Measurements from ENCODE around the gene KLF18.

The KLF18 gene

DNA sequence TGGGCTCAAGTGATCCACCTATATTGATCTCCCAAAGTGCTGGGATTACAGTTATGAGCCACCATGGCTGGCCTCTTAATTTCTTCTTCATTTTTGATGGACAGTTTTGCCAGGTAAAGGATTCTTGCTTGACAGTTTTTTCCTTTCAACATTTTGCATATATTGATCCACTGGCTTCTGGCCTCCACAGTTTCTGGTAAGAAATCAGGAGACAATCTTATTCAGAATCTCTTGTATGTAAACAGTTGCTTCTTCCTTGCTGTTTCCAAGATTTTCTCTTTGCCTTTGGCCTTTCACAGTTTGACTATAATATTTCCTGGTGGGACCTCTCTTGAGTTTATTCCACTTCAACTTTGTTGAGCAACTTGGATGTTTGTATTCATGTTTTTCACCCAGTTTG is 20.1 kb upstream of the KLF18 start:
- no peak overlapping the region for H2AK5ac ChIP-seq (ENCODE audit: low read depth, low read length)
- H4K91ac ChIP-seq (ENCODE audit: low read depth, low read length, poor library complexity): no peak overlapping the region
- no peak overlapping the region for H2BK15ac ChIP-seq (ENCODE audit: low read length)
- no peaks in the 10 kb centered on the region for H3K27me3 ChIP-seq (ENCODE audit: control insufficient read depth in 3 of 3, insufficient read depth in 3 of 3, low read depth in 1 of 3, low read length in 3 of 3)
- H3K23ac ChIP-seq (ENCODE audit: low read depth, low read length, poor library complexity): no peak overlapping the region
- no peak for DNase-seq (ENCODE audit: low spot score)
- no peak overlapping the region for H3K27ac ChIP-seq (replicated peaks; ENCODE audit: low read length)
- H3K4me3 ChIP-seq (ENCODE audit: low read length in 2 of 2): no peak overlapping the region
- no peaks in the 10 kb centered on the region for H3K36me3 ChIP-seq (replicated peaks in 1 of 2; ENCODE audit: control insufficient read depth in 2 of 2, insufficient read depth in 2 of 2, low read length in 2 of 2)
- no peak overlapping the region for H3K18ac ChIP-seq (ENCODE audit: low read length)
- no peak overlapping the region for H3K4me2 ChIP-seq (ENCODE audit: insufficient read depth, low read length, poor library complexity, severe bottlenecking)
- H3K9ac ChIP-seq (ENCODE audit: low read depth, low read length, poor library complexity): no peak overlapping the region
- H3K9me3 ChIP-seq (replicated peaks in 1 of 2; ENCODE audit: control insufficient read depth in 2 of 2, insufficient read depth in 1 of 2, low read depth in 1 of 2, low read length in 2 of 2): no peaks in the 10 kb centered on the region
- no peak overlapping the region for H3K4ac ChIP-seq (ENCODE audit: low read length)
- H4K8ac ChIP-seq (ENCODE audit: low read depth, low read length): no peak overlapping the region
- H2AFZ ChIP-seq (ENCODE audit: low read length): no peak overlapping the region
- H2BK12ac ChIP-seq (ENCODE audit: low read length): no peak overlapping the region
- no peaks in the 10 kb centered on the region for H3K79me1 ChIP-seq (ENCODE audit: low read depth, low read length)
- no peak overlapping the region for H3K14ac ChIP-seq (ENCODE audit: low read length)
- no peaks in the 10 kb centered on the region for H3K4me1 ChIP-seq (ENCODE audit: control insufficient read depth in 2 of 2, insufficient read depth in 1 of 2, low read depth in 1 of 2, low read length in 2 of 2)
- no peak overlapping the region for H2BK5ac ChIP-seq (ENCODE audit: low read length)
- no peak overlapping the region for H2BK120ac ChIP-seq (ENCODE audit: low read depth, low read length)

DNA sequence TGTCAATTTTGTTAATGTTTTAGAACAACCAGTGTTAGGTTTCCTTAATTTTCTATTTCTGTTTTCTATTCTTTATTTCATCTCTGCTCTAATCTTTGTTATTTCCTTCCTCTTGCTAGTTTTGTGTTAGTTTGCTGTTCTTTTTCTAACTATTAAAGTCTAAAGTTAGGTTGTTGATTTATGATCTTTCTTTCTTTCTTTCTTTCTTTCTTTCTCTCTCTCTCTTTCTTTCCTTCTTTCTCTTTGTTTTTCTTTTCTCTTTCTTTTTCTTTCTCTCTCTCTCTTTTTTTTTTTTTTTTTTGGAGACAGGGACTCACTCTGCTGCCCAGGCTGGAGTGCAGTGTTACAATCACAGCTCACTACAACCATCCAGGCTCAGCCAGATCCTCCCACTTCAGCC is 17.4 kb upstream of the KLF18 start:
- H2BK15ac ChIP-seq (ENCODE audit: low read length): no peak overlapping the region

DNA sequence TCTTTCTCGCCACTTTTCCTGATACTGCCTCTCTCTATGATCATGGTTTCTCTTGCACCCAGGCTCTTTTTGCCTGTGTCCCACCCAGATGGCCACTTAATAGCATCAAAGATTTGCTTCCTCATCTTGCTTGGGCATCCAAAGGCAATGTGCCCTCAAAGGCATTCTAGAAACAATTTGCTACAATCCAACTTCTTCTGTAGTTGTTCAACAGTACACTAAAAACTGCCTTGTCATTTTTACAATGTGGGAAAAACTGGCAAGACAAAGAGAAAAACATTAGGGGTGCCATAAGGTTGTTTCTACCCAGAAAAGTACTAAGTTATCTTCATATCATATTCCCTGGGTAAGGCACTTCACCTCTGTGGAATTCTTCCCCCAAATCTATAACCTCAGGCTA is 16.5 kb upstream of the KLF18 start:
- no peak overlapping the region for H2BK120ac ChIP-seq (ENCODE audit: low read depth, low read length)
- no peaks in the 10 kb centered on the region for H3K27me3 ChIP-seq (ENCODE audit: control insufficient read depth in 3 of 3, insufficient read depth in 3 of 3, low read depth in 1 of 3, low read length in 3 of 3)
- no peak overlapping the region for H2AK5ac ChIP-seq (ENCODE audit: low read depth, low read length)
- no peak overlapping the region for H4K8ac ChIP-seq (ENCODE audit: low read depth, low read length)
- H2BK5ac ChIP-seq (ENCODE audit: low read length): no peak overlapping the region
- H3K4ac ChIP-seq (ENCODE audit: low read length): no peak overlapping the region
- H3K23ac ChIP-seq (ENCODE audit: low read depth, low read length, poor library complexity): no peak overlapping the region
- no peak overlapping the region for H2BK12ac ChIP-seq (ENCODE audit: low read length)
- WGBS, 2 donors (ENCODE audit: extremely low coverage in 2 of 2, insufficient read length in 2 of 2, insufficient replicate concordance in 1 of 2): no CpG with 5 or more reads among the region's 1 CpG
- H3K9me3 ChIP-seq (replicated peaks in 1 of 2; ENCODE audit: control insufficient read depth in 2 of 2, insufficient read depth in 1 of 2, low read depth in 1 of 2, low read length in 2 of 2): no peaks in the 10 kb centered on the region
- no peak overlapping the region for H4K91ac ChIP-seq (ENCODE audit: low read depth, low read length, poor library complexity)
- no peak overlapping the region for H2AFZ ChIP-seq (ENCODE audit: low read length)
- H2BK15ac ChIP-seq (ENCODE audit: low read length): no peak overlapping the region
- no peaks in the 10 kb centered on the region for H3K4me1 ChIP-seq (ENCODE audit: control insufficient read depth in 2 of 2, insufficient read depth in 1 of 2, low read depth in 1 of 2, low read length in 2 of 2)
- no peak overlapping the region for H3K4me2 ChIP-seq (ENCODE audit: insufficient read depth, low read length, poor library complexity, severe bottlenecking)
- H3K36me3 ChIP-seq (replicated peaks in 1 of 2; ENCODE audit: control insufficient read depth in 2 of 2, insufficient read depth in 2 of 2, low read length in 2 of 2): no peaks in the 10 kb centered on the region
- no peak overlapping the region for H3K27ac ChIP-seq (replicated peaks; ENCODE audit: low read length)
- no peak overlapping the region for H3K9ac ChIP-seq (ENCODE audit: low read depth, low read length, poor library complexity)
- no peaks in the 10 kb centered on the region for H3K79me1 ChIP-seq (ENCODE audit: low read depth, low read length)
- no peak for DNase-seq (ENCODE audit: low spot score)
- no peak overlapping the region for H3K14ac ChIP-seq (ENCODE audit: low read length)
- no peak overlapping the region for H3K18ac ChIP-seq (ENCODE audit: low read length)
- H3K4me3 ChIP-seq (ENCODE audit: low read length in 2 of 2): no peak overlapping the region

More for the DNA sequence above, 17.4 kb upstream of the KLF18 start:
- H3K4me2 ChIP-seq (ENCODE audit: insufficient read depth, low read length, poor library complexity, severe bottlenecking): no peak overlapping the region
- H3K4me3 ChIP-seq (ENCODE audit: low read length in 2 of 2): no peak overlapping the region
- no peak overlapping the region for H2BK120ac ChIP-seq (ENCODE audit: low read depth, low read length)
- no peak overlapping the region for H3K4ac ChIP-seq (ENCODE audit: low read length)
- H3K27ac ChIP-seq (replicated peaks; ENCODE audit: low read length): no peak overlapping the region
- no peak overlapping the region for H2BK12ac ChIP-seq (ENCODE audit: low read length)
- no peaks in the 10 kb centered on the region for H3K27me3 ChIP-seq (ENCODE audit: control insufficient read depth in 3 of 3, insufficient read depth in 3 of 3, low read depth in 1 of 3, low read length in 3 of 3)
- no peaks in the 10 kb centered on the region for H3K9me3 ChIP-seq (replicated peaks in 1 of 2; ENCODE audit: control insufficient read depth in 2 of 2, insufficient read depth in 1 of 2, low read depth in 1 of 2, low read length in 2 of 2)
- no peaks in the 10 kb centered on the region for H3K79me1 ChIP-seq (ENCODE audit: low read depth, low read length)
- H3K18ac ChIP-seq (ENCODE audit: low read length): no peak overlapping the region
- no peaks in the 10 kb centered on the region for H3K4me1 ChIP-seq (ENCODE audit: control insufficient read depth in 2 of 2, insufficient read depth in 1 of 2, low read depth in 1 of 2, low read length in 2 of 2)
- H4K8ac ChIP-seq (ENCODE audit: low read depth, low read length): no peak overlapping the region
- H2BK5ac ChIP-seq (ENCODE audit: low read length): no peak overlapping the region
- H2AK5ac ChIP-seq (ENCODE audit: low read depth, low read length): no peak overlapping the region
- no peak overlapping the region for H3K23ac ChIP-seq (ENCODE audit: low read depth, low read length, poor library complexity)
- no peak overlapping the region for H4K91ac ChIP-seq (ENCODE audit: low read depth, low read length, poor library complexity)
- no peak overlapping the region for H3K9ac ChIP-seq (ENCODE audit: low read depth, low read length, poor library complexity)
- no peak overlapping the region for H3K14ac ChIP-seq (ENCODE audit: low read length)
- H2AFZ ChIP-seq (ENCODE audit: low read length): no peak overlapping the region
- DNase-seq (ENCODE audit: low spot score): no peak
- H3K36me3 ChIP-seq (replicated peaks in 1 of 2; ENCODE audit: control insufficient read depth in 2 of 2, insufficient read depth in 2 of 2, low read length in 2 of 2): no peaks in the 10 kb centered on the region

DNA sequence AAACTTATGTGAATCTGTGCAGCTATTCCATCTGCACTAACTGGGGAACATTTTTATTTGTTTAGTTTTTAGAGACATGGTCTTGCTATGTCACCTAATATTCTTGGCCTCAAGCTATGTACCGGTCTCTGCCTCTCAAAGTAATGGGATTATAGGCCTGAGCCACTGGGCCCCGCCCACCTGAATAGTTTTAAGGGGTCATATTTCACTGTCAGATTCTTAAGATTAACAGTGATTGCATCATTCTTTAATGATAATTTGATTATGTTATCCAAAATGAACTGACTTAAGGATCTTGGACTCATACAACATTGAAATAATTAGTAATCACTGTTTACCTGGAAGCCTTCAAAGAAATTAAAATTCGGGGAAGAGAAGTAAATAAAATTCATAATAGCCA is 12.6 kb upstream of the KLF18 start:
- Histone ChIP-seq H3K4me3 (ENCODE audit: low read length in 2 of 2) (no peak overlapping the region), H2BK120ac (ENCODE audit: low read depth, low read length) (no peak overlapping the region), H3K4ac (ENCODE audit: low read length) (no peak overlapping the region), H3K4me1 (ENCODE audit: control insufficient read depth in 2 of 2, insufficient read depth in 1 of 2, low read depth in 1 of 2, low read length in 2 of 2) (no peaks in the 10 kb centered on the region), H3K27me3 (ENCODE audit: control insufficient read depth in 3 of 3, insufficient read depth in 3 of 3, low read depth in 1 of 3, low read length in 3 of 3) (peaks cover 0 to 21% (median 0%) of the 10 kb centered on the region in 3 experiments), H3K79me1 (ENCODE audit: low read depth, low read length) (no peaks in the 10 kb centered on the region), H4K8ac (ENCODE audit: low read depth, low read length) (no peak overlapping the region), H3K18ac (ENCODE audit: low read length) (no peak overlapping the region), H3K9me3 (replicated peaks in 1 of 2; ENCODE audit: control insufficient read depth in 2 of 2, insufficient read depth in 1 of 2, low read depth in 1 of 2, low read length in 2 of 2) (no peaks in the 10 kb centered on the region), H2BK5ac (ENCODE audit: low read length) (no peak overlapping the region), H3K27ac (replicated peaks; ENCODE audit: low read length) (no peak overlapping the region), H3K14ac (ENCODE audit: low read length) (no peak overlapping the region), H3K4me2 (ENCODE audit: insufficient read depth, low read length, poor library complexity, severe bottlenecking) (no peak overlapping the region), H2AFZ (ENCODE audit: low read length) (no peak overlapping the region), H3K36me3 (replicated peaks in 1 of 2; ENCODE audit: control insufficient read depth in 2 of 2, insufficient read depth in 2 of 2, low read length in 2 of 2) (no peaks in the 10 kb centered on the region), H4K91ac (ENCODE audit: low read depth, low read length, poor library complexity) (no peak overlapping the region), H2BK12ac (ENCODE audit: low read length) (no peak overlapping the region), H3K23ac (ENCODE audit: low read depth, low read length, poor library complexity) (no peak overlapping the region), H3K9ac (ENCODE audit: low read depth, low read length, poor library complexity) (no peak overlapping the region), H2BK15ac (ENCODE audit: low read length) (no peak overlapping the region), H2AK5ac (ENCODE audit: low read depth, low read length) (no peak overlapping the region)
- DNase-seq (ENCODE audit: low spot score): no peak
- no CpG with 5 or more reads among the region's 3 CpGs for WGBS, 2 donors (ENCODE audit: extremely low coverage in 2 of 2, insufficient read length in 2 of 2, insufficient replicate concordance in 1 of 2)
